ENCODE measurements around the gene SF3B6.

Gene SF3B6

DNA sequence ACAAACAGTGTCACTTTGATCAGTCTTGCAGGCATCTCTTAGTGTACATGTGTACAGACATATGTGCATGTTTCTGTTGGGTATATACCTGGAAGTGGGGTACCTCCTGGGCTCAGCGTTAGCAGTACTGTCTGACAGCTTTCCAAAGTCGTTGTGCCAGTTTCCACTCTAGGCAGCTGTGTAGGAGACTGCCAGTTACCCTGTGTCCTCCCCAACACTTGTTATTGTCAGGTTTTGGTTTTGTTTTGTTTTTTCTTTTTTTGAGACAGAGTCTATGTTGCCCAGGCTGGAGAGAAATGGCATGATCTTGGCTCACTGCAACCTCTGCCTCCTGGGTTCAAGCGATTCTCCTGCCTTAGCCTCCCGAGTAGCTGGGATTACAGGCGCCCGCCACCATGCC lies 20.4 kb downstream of the SF3B6 start:
- Histone ChIP-seq H3K9me2 (replicated peaks; ENCODE audit: insufficient read depth, low read length) (no peaks in the 10 kb centered on the region), H2AFZ (ENCODE audit: low read length) (no peak overlapping the region), H3K9ac (ENCODE audit: low read length) (no peak overlapping the region), H3K27me3 (replicated peaks; ENCODE audit: insufficient read depth, low read length) (no peaks in the 10 kb centered on the region; the same call in 1 of the 2 replicates), H3K4me3 (ENCODE audit: low read length) (no peak overlapping the region), H3F3A (ENCODE audit: insufficient read depth, low read length) (0 out of 2 replicates have a peak, but pooled peaks cover 2% of the 10 kb centered on the region), H4K20me1 (ENCODE audit: insufficient read depth, low read length) (no peaks in the 10 kb centered on the region), H3K79me2 (ENCODE audit: low read length) (no peaks in the 10 kb centered on the region), H3K4me1 (ENCODE audit: low read length) (no peaks in the 10 kb centered on the region), H3K4me2 (ENCODE audit: low read depth, low read length) (no peak overlapping the region), H3K36me3 (replicated peaks; ENCODE audit: insufficient read depth, low read length) (no peaks in the 10 kb centered on the region), H3K27ac (ENCODE audit: low read length) (no peak overlapping the region), H3K9me3 (replicated peaks; ENCODE audit: insufficient read depth, low read length) (no peaks in the 10 kb centered on the region)
- DNase-seq: no peak
- TF ChIP-seq EZH2phosphoT487 (IDR thresholded peaks at IDR 0.05; ENCODE audit: low read length) (no peak), EZH2 (optimal IDR thresholded peaks at IDR 0.05; ENCODE audit: low read depth, low read length) (no peak)
- TF ChIP-seq, protein P1, sequence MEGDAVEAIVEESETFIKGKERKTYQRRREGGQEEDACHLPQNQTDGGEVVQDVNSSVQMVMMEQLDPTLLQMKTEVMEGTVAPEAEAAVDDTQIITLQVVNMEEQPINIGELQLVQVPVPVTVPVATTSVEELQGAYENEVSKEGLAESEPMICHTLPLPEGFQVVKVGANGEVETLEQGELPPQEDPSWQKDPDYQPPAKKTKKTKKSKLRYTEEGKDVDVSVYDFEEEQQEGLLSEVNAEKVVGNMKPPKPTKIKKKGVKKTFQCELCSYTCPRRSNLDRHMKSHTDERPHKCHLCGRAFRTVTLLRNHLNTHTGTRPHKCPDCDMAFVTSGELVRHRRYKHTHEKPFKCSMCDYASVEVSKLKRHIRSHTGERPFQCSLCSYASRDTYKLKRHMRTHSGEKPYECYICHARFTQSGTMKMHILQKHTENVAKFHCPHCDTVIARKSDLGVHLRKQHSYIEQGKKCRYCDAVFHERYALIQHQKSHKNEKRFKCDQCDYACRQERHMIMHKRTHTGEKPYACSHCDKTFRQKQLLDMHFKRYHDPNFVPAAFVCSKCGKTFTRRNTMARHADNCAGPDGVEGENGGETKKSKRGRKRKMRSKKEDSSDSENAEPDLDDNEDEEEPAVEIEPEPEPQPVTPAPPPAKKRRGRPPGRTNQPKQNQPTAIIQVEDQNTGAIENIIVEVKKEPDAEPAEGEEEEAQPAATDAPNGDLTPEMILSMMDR (IDR thresholded peaks at IDR 0.05; ENCODE audit: low read length): no peak

DNA sequence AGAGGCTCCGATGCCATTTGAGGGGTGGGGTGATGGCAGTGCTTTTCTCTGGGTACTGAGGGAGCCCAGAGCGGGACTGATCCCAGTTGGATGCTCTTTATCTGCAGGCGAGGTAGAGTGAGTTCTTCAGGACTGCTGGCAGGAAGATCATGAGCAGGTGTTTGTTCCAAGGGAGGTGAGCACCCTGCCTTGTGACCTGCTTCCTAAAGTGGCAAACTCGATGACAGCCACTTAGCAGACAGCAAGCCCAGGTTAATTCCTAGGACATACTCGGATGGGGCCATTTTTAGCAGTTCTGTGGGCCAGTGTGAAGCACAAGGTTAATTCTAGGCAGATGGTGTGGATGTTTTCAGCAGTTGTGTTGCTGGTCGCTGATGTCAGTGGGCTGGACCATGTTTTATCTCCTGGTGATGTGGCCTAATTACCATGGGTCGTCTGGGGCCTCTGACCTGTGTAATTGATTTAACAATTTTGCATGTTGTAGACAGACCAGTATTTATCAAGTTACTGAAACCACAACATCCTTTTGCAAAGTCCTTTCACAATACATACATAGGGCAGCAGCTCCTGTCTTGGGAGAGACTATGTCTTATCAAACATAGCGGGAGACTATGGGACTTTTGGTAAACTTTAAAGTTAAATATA lies 21.6 kb downstream of the SF3B6 start:
- Histone ChIP-seq H3F3A (ENCODE audit: insufficient read depth, low read length) (0 out of 2 replicates have a peak, but pooled peaks cover 2% of the 10 kb centered on the region), H3K79me2 (ENCODE audit: low read length) (no peaks in the 10 kb centered on the region), H3K9ac (ENCODE audit: low read length) (no peak overlapping the region), H3K4me1 (ENCODE audit: low read length) (no peaks in the 10 kb centered on the region), H4K20me1 (ENCODE audit: insufficient read depth, low read length) (no peaks in the 10 kb centered on the region), H3K4me2 (ENCODE audit: low read depth, low read length) (no peak overlapping the region), H3K9me3 (replicated peaks; ENCODE audit: insufficient read depth, low read length) (no peaks in the 10 kb centered on the region), H3K36me3 (replicated peaks; ENCODE audit: insufficient read depth, low read length) (no peaks in the 10 kb centered on the region), H3K4me3 (ENCODE audit: low read length) (no peak overlapping the region), H3K9me2 (replicated peaks; ENCODE audit: insufficient read depth, low read length) (no peaks in the 10 kb centered on the region), H3K27ac (ENCODE audit: low read length) (no peak overlapping the region), H2AFZ (ENCODE audit: low read length) (no peak overlapping the region), H3K27me3 (replicated peaks; ENCODE audit: insufficient read depth, low read length) (peaks cover 5% of the 10 kb centered on the region)
- no peak for TF ChIP-seq EZH2phosphoT487 (IDR thresholded peaks at IDR 0.05; ENCODE audit: low read length)
- TF ChIP-seq, protein P1 (IDR thresholded peaks at IDR 0.05; ENCODE audit: low read length): no peak
- DNase-seq: no peak

DNA sequence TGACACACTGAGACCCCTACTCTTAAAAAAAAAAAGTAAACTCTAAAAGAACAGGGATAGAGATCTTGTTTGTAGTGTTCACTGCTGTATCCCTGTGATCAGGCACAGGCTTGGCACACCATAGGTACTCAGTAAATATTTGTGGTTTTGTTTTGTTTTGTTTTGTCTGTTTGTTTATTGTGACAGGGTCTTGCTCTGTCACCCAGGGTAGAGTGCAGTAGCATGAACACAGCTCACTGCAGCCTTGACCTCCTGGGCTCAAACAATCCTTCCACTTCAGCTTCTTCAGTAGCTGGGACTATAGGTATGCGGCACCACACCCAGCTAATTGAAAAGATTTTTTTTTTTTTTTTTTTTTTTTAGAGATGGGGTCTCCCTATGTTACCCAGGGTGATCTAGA lies 23.2 kb downstream of the SF3B6 start:
- H3K79me2 ChIP-seq (ENCODE audit: low read length): no peaks in the 10 kb centered on the region
- H3K36me3 ChIP-seq (replicated peaks; ENCODE audit: insufficient read depth, low read length): no peaks in the 10 kb centered on the region
- H2AFZ ChIP-seq (ENCODE audit: low read length): no peak overlapping the region
- no peaks in the 10 kb centered on the region for H3K9me3 ChIP-seq (replicated peaks; ENCODE audit: insufficient read depth, low read length)
- H3K27ac ChIP-seq (ENCODE audit: low read length): no peak overlapping the region
- no peak overlapping the region for H3K9ac ChIP-seq (ENCODE audit: low read length)
- peaks cover 13% of the 10 kb centered on the region for H3K27me3 ChIP-seq (replicated peaks; ENCODE audit: insufficient read depth, low read length)
- no peak for DNase-seq
- no peak for TF ChIP-seq EZH2phosphoT487 (IDR thresholded peaks at IDR 0.05; ENCODE audit: low read length)
- no peak for TF ChIP-seq EZH2 (optimal IDR thresholded peaks at IDR 0.05; ENCODE audit: low read depth, low read length)
- TF ChIP-seq, protein P1 (IDR thresholded peaks at IDR 0.05; ENCODE audit: low read length): no peak
- H3F3A ChIP-seq (ENCODE audit: insufficient read depth, low read length): 0 out of 2 replicates have a peak, but pooled peaks cover 2% of the 10 kb centered on the region
- no peak overlapping the region for H3K4me3 ChIP-seq (ENCODE audit: low read length)
- H3K9me2 ChIP-seq (replicated peaks; ENCODE audit: insufficient read depth, low read length): no peaks in the 10 kb centered on the region
- no peaks in the 10 kb centered on the region for H4K20me1 ChIP-seq (ENCODE audit: insufficient read depth, low read length)
- no peaks in the 10 kb centered on the region for H3K4me1 ChIP-seq (ENCODE audit: low read length)
- H3K4me2 ChIP-seq (ENCODE audit: low read depth, low read length): no peak overlapping the region

All from MM.1S (cell line).